HepG2 (cell line): Measurements from ENCODE around the gene POU4F2. TPM values are rescaled to one million over a fixed set of nuclear protein-coding genes. Genes with fewer than 3 reads are reported as not detected.

ENCODE experiments used
- ATAC-seq: fragments of 200-7000 bp; cut with Tn5 transposase; 3 replicates; pipeline ENCODE4 v1.9.1; 2020; ENCODE audit warnings: mild to moderate bottlenecking, moderate library complexity
- BruUV-seq: library from RNA; stranded (reverse); fragments of 400-500 nt; replicated peaks from 2 replicates; lab custom pipeline; 2021; lab: Mats Ljungman, UMichigan
- CTCF ChIA-PET: fragments of 300-600 bp; formaldehyde crosslinking; extraction: SDS; loops from one replicate; lab custom pipeline; 2021; ENCODE audit warnings: low total read pairs, inconsistent platforms, low intra/inter-chr PET ratio; lab: Yijun Ruan, JAX
- POLR2A ChIA-PET: fragments of 350-600 bp; sonication (Branson Sonifier 250); formaldehyde crosslinking; loops from one replicate; lab custom pipeline; 2020; ENCODE audit warnings: antibody characterized with exemption, inconsistent platforms; lab: Yijun Ruan, JAX
- DNase-seq: peaks from one replicate; pipeline ENCODE4 v3.0.0-alpha.2; 2015; ENCODE audit warnings: low spot score
- FAIRE-seq: peaks from 3 replicates; lab custom pipeline; 2011; peaks lifted over from hg19 to GRCh38; lab: Jason Lieb, UNC
- H2AFZ ChIP-seq: one replicate; pipeline ENCODE4 v1.6.1; 2011; ENCODE audit warnings: low read length, inconsistent platforms
- H3K27ac ChIP-seq: fragments of 300-600 bp; 3 replicates; pipeline ENCODE4 v1.8.0; 2011; ENCODE audit warnings: mixed run types, mild to moderate bottlenecking, mixed read lengths, low read length, inconsistent platforms; ENCODE audit not compliant: insufficient read depth; ENCODE audit errors: extremely low read length
- H3K27me3 ChIP-seq, 2 experiments: fragments of 200-600 bp in 1 of 2; 2 replicates in 1 of 2; 3 replicates in 1 of 2; pipeline versions ENCODE4 v1.6.0 to v1.8.0; 2011; ENCODE audit warnings: low read length in 2 of 2, mild to moderate bottlenecking in 2 of 2, moderate library complexity in 2 of 2, inconsistent platforms in 1 of 2; ENCODE audit not compliant: insufficient read depth in 2 of 2, control insufficient read depth in 1 of 2
- H3K36me3 ChIP-seq, 2 experiments: fragments of 200-600 bp in 1 of 2; replicated peaks in 1 of 2; 2 replicates in 1 of 2; 3 replicates in 1 of 2; pipeline versions ENCODE4 v1.5.1 to v1.8.0; 2011; ENCODE audit warnings: low read length in 2 of 2, inconsistent platforms in 1 of 2; ENCODE audit not compliant: insufficient read depth in 2 of 2, control insufficient read depth in 1 of 2
- H3K4me1 ChIP-seq: 2 replicates; pipeline ENCODE4 v1.5.1; 2012; ENCODE audit warnings: low read length, inconsistent platforms; ENCODE audit not compliant: insufficient read depth
- H3K4me2 ChIP-seq: 2 replicates; pipeline ENCODE4 v1.6.0; 2011; ENCODE audit warnings: low read depth, low read length, inconsistent platforms
- H3K4me3 ChIP-seq, 3 experiments: fragments of 200-600 bp in 1 of 3; sonication (generic), shearing (Covaris generic) in 1 of 3; replicated peaks in 1 of 3; 2 replicates each; pipeline ENCODE4 v1.5.1; 2011 to 2016; ENCODE audit warnings: low read length in 3 of 3, inconsistent platforms in 2 of 3, low read depth in 2 of 3, mild to moderate bottlenecking in 2 of 3, control low read depth in 1 of 3, mixed read lengths in 1 of 3; ENCODE audit not compliant: insufficient read depth in 1 of 3
- H3K79me2 ChIP-seq: one replicate; pipeline ENCODE4 v1.6.1; 2011; ENCODE audit warnings: low read length, inconsistent platforms; ENCODE audit not compliant: insufficient read depth
- H3K9ac ChIP-seq: 2 replicates; pipeline ENCODE4 v1.6.0; 2011; ENCODE audit warnings: mild to moderate bottlenecking, low read depth, low read length, inconsistent platforms; ENCODE audit not compliant: insufficient read depth
- H3K9me3 ChIP-seq: 2 replicates; pipeline ENCODE4 v1.5.1; 2012; ENCODE audit warnings: mild to moderate bottlenecking, low read length
- H4K20me1 ChIP-seq: 2 replicates; pipeline ENCODE4 v1.6.0; 2011; ENCODE audit warnings: inconsistent platforms, mild to moderate bottlenecking, low read length, moderate library complexity; ENCODE audit not compliant: insufficient read depth
- CC2D1A ChIP-seq: sonication (generic); formaldehyde crosslinking; IDR thresholded peaks from 2 replicates; pipeline ENCODE4 v1.8.1; 2023; ENCODE audit warnings: mild to moderate bottlenecking, missing genetic modification reagents
- CENPX ChIP-seq: sonication (generic); formaldehyde crosslinking; IDR thresholded peaks from 2 replicates; pipeline ENCODE4 v1.9.0; 2021; ENCODE audit warnings: mild to moderate bottlenecking, missing genetic modification reagents, moderate library complexity
- CHCHD3 ChIP-seq: sonication (generic); formaldehyde crosslinking; IDR thresholded peaks from 2 replicates; pipeline ENCODE4 v1.8.0; 2022; ENCODE audit warnings: mild to moderate bottlenecking, missing genetic modification reagents, moderate library complexity
- KLF12 ChIP-seq: sonication (generic); formaldehyde crosslinking; IDR thresholded peaks from 2 replicates; pipeline ENCODE4 v1.4.0; 2020; ENCODE audit warnings: missing genetic modification reagents, borderline replicate concordance
- KLF16 ChIP-seq, 2 experiments: sonication (generic) in 1 of 2; formaldehyde crosslinking in 1 of 2; IDR thresholded peaks; 2 replicates each; pipeline versions ENCODE4 v1.6.1 to v1.8.0; 2016 to 2023; ENCODE audit warnings: missing genetic modification reagents in 2 of 2, missing compliant biosample characterization in 1 of 2
- MAX ChIP-seq: IDR thresholded peaks from 2 replicates; pipeline ENCODE4 v1.6.1; 2012; ENCODE audit warnings: inconsistent platforms
- PHB2 ChIP-seq: fragments of 450-650 bp; IDR thresholded peaks from 2 replicates; pipeline ENCODE4 v1.6.1; 2018; ENCODE audit not compliant: partially characterized antibody
- WIZ ChIP-seq: sonication (generic); formaldehyde crosslinking; IDR thresholded peaks from 2 replicates; pipeline ENCODE4 v1.5.1; 2020; ENCODE audit warnings: mild to moderate bottlenecking, missing genetic modification reagents
- ZBTB44 ChIP-seq: sonication (generic); formaldehyde crosslinking; IDR thresholded peaks from 2 replicates; pipeline ENCODE4 v1.4.0; 2020; ENCODE audit warnings: missing genetic modification reagents
- ZEB1 ChIP-seq: IDR thresholded peaks from 2 replicates; pipeline ENCODE4 v1.6.1; 2012; ENCODE audit warnings: mild to moderate bottlenecking, low read depth, inconsistent platforms; ENCODE audit not compliant: insufficient replicate concordance
- ZNF30 ChIP-seq: sonication (generic); formaldehyde crosslinking; IDR thresholded peaks from 2 replicates; pipeline ENCODE4 v1.5.0; 2020; ENCODE audit warnings: mild to moderate bottlenecking, missing genetic modification reagents
- ZNF335 ChIP-seq: sonication (generic); formaldehyde crosslinking; IDR thresholded peaks from 2 replicates; pipeline ENCODE4 v1.4.0; 2020; ENCODE audit warnings: missing genetic modification reagents
- ZNF629 ChIP-seq: sonication (generic); formaldehyde crosslinking; conservative IDR thresholded peaks from 2 replicates; pipeline ENCODE4 v1.5.0; 2020; ENCODE audit warnings: missing genetic modification reagents
- ZNF646 ChIP-seq: sonication (generic); formaldehyde crosslinking; IDR thresholded peaks from 2 replicates; pipeline ENCODE4 v1.9.0; 2021; ENCODE audit warnings: mild to moderate bottlenecking, missing genetic modification reagents
- WGBS: methylation state at CpG from one replicate; pipeline ENCODE4 v1.1.6; 2017; ENCODE audit warnings: low lambda C conversion rate; 5-methylcytosine and 5-hydroxymethylcytosine counted together
- in situ Hi-C: cut with HindIII; loops from 2 replicates; pipeline ENCODE4 v1.10.0; 2017; ENCODE audit warnings: low pct_unique_long_range_greater_than_20kb; ENCODE audit not compliant: extremely low pct_ligation_motif_present
- intact Hi-C: fragments of 100-400 bp; cut with micrococcal nuclease; formaldehyde crosslinking; loops from one replicate; pipeline ENCODE4 v1.10.0; 2022; ENCODE audit not compliant: unreplicated experiment
- polyA plus RNA-seq, 8 experiments: library from polyadenylated mRNA; depleted of rRNA in 3 of 8; stranded (reverse) in 7 of 8; unstranded in 1 of 8; fragments of >200 nt; fragmentation: Illumina TruSeq in 4 of 8; extraction: Trizol in 4 of 8; gene quantifications; 2 replicates each; pipeline versions ENCODE4 v1.2.1 to v1.2.3, GENCODE V29; 2011 to 2016; ENCODE audit warnings: low read depth in 4 of 8, missing spikeins in 1 of 8, mixed read lengths in 1 of 8; ENCODE audit not compliant: insufficient read depth in 1 of 8
- total RNA-seq, 5 experiments: library from RNA; depleted of rRNA; stranded (reverse); fragments of >200 nt; fragmentation: Illumina TruSeq; extraction: Trizol; gene quantifications; 2 replicates each; pipeline ENCODE4 v1.2.3, GENCODE V29; 2016; ENCODE audit warnings: low read depth in 1 of 5

The POU4F2 gene
- total and polyA plus RNA-seq, 2 of the 13 experiments (the other 11 are each of a cell fraction or from before 2014, with no cell fraction given): not detected

GRCh38 chr4:146643812-146644401 is 5.2 kb downstream of the POU4F2 start:
- in situ Hi-C loops (no loop called here), intact Hi-C loops (no loop called here)
- ChIA-PET CTCF (no interaction called here), POLR2A (no interaction called here)
- Histone ChIP-seq H3K4me1 (no peaks in the 10 kb centered on the region), H3K4me3 (no peak overlapping the region), H3K4me2 (no peak overlapping the region), H3K27ac (no peak overlapping the region), H4K20me1 (no peaks in the 10 kb centered on the region), H3K36me3 (no peaks in the 10 kb centered on the region), H3K9ac (no peak overlapping the region), H3K9me3 (no peaks in the 10 kb centered on the region), H3K27me3 (peaks cover 3 to 6% of the 10 kb centered on the region in 2 experiments; a peak in 2 of 5 replicates), H3K79me2 (no peaks in the 10 kb centered on the region), H2AFZ (no peak overlapping the region)
- no TSS peak for BruUV-seq
- FAIRE-seq (no peak), ATAC-seq (peak; percentile 50; the same call in 2 of the 3 replicates), DNase-seq (peak; percentile 6)
- 3% methylated on average over 6 of the region's 6 CpGs for WGBS
- no peak for TF ChIP-seq CHCHD3 (CRISPR knock-in tag)
- TF ChIP-seq CENPX: no peak
- TF ChIP-seq ZBTB44 (CRISPR knock-in tag): 0 out of 2 replicates have a peak, but pooled peaks have one; percentile 42
- TF ChIP-seq ZNF629 (CRISPR knock-in tag): no peak
- no peak for TF ChIP-seq ZNF30 (CRISPR knock-in tag)
- 0 out of 4 replicates have a peak, but pooled peaks of 1 of the 2 experiments have one; percentile 60 for TF ChIP-seq KLF16 (CRISPR knock-in tag; IDR thresholded peaks at IDR 0.05)
- no peak for TF ChIP-seq KLF12 (CRISPR knock-in tag)
- no peak for TF ChIP-seq PHB2
- TF ChIP-seq CC2D1A (CRISPR knock-in tag): no peak
- peak; percentile 72; the same call in 1 of the 2 replicates for TF ChIP-seq WIZ
- no peak for TF ChIP-seq ZNF646 (CRISPR knock-in tag)
- TF ChIP-seq MAX: no peak
- 0 out of 2 replicates have a peak, but pooled peaks have one; percentile 26 for TF ChIP-seq ZNF335 (CRISPR knock-in tag)
- no peak for TF ChIP-seq ZEB1
